GM10266 (cell line): ENCODE measurements around the gene ZNF865.
"Not testable (repeated sequence)": the region's sequence is repeated elsewhere in the genome, so short reads cannot be mapped to it uniquely, and the experiment has no call there.

Source experiments
- DNase-seq: peaks from one replicate; pipeline ENCODE4 v3.0.0; 2012; ENCODE audit errors: extremely low spot score
- TF ChIP-seq, protein P1 (sequence below): IDR thresholded peaks from 2 replicates; pipeline ENCODE4 v1.5.1; 2012; ENCODE audit warnings: mild to moderate bottlenecking, low read depth; ENCODE audit not compliant: control insufficient read depth, insufficient read depth; ENCODE audit errors: missing control alignments

The ZNF865 gene

DNA sequence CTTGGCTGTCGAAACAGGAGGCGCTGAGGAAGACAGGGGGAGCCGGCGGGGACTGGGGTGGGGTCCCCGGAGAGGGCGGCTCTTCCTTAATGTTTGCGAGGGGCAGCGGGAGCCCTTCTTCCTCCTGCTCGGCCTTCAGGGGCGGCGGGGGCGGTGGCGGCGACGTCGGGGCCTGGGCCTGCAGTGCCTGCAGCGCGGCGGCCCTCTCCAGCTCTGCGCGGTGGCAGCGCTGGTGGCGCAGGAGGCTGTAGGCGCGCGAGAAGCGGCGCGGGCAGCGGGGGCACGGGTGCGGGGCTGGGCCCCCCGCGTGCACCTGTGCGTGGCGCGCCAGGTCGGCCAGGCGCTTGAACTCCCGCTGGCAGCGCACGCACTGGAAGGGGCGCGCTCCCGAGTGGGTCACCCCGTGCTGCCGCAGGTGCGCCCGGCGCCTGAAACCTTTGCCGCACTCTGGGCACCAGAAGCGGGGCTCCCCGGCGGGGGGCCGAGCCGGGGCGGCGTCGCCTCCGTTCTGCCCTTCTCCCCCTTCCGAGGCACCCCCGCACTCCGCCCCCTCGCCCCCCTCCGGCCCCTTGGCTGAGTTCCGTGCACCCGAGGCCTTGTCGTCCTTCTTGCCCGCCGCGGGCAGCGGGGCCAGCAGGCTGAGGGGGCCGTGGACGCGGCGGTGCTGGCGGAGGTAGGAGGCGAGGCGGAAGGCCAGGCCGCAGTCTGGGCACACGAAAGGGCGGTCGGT is 27.3 kb upstream of the ZNF865 start:
- no peak for DNase-seq
- TF ChIP-seq, protein P1, sequence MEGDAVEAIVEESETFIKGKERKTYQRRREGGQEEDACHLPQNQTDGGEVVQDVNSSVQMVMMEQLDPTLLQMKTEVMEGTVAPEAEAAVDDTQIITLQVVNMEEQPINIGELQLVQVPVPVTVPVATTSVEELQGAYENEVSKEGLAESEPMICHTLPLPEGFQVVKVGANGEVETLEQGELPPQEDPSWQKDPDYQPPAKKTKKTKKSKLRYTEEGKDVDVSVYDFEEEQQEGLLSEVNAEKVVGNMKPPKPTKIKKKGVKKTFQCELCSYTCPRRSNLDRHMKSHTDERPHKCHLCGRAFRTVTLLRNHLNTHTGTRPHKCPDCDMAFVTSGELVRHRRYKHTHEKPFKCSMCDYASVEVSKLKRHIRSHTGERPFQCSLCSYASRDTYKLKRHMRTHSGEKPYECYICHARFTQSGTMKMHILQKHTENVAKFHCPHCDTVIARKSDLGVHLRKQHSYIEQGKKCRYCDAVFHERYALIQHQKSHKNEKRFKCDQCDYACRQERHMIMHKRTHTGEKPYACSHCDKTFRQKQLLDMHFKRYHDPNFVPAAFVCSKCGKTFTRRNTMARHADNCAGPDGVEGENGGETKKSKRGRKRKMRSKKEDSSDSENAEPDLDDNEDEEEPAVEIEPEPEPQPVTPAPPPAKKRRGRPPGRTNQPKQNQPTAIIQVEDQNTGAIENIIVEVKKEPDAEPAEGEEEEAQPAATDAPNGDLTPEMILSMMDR, result no peak

DNA sequence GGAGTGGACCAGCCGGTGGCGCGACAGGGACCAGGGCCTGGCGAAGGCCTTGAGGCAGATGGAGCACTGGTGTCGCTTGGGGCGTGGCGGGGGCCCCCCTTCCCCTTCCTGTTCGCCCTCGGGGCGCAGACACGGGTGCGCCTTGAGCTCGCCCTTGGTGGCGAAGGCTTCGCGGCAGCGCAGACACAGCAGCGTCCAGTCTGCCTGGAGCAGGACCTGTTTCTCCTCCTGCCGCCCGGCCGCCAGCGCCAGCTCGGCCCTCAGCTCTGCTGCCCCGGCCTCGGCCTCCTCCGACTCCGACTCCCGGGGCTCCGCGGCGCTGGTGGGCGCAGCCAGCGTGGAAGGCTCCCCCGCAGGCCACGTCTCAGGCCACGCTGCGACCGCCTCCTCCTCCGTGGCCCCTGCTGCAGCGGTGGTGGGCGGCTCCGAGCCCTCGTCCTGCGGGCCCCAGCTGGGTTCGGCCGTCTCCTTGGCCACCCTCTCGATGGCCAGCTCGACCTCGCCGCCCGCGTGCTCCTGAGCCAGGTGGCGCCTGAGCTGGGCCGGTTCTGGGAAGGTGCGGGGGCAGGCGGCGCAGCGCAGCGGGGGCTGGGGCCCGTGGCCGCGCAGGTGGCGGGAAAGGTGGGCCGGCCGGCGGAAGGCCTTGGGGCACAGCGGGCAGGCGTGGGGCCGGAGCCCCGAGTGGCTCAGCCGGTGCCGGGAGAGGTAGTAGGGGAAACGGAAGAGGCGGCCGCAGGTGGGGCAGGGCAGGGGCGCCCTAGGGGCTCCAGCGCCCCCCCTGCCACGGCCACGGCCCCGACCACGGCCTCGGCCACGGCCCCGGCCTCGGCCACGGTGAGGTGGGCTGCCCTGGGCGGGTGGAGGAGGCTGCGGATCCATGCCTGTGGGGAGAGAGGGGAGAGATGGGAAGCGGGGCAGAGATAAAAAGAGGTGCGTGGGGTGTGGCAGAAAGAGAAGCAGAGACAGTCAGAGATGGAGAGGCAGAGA is 26.4 kb upstream of the ZNF865 start:
- TF ChIP-seq, protein P1, result no peak
- DNase-seq, result no peak

DNA sequence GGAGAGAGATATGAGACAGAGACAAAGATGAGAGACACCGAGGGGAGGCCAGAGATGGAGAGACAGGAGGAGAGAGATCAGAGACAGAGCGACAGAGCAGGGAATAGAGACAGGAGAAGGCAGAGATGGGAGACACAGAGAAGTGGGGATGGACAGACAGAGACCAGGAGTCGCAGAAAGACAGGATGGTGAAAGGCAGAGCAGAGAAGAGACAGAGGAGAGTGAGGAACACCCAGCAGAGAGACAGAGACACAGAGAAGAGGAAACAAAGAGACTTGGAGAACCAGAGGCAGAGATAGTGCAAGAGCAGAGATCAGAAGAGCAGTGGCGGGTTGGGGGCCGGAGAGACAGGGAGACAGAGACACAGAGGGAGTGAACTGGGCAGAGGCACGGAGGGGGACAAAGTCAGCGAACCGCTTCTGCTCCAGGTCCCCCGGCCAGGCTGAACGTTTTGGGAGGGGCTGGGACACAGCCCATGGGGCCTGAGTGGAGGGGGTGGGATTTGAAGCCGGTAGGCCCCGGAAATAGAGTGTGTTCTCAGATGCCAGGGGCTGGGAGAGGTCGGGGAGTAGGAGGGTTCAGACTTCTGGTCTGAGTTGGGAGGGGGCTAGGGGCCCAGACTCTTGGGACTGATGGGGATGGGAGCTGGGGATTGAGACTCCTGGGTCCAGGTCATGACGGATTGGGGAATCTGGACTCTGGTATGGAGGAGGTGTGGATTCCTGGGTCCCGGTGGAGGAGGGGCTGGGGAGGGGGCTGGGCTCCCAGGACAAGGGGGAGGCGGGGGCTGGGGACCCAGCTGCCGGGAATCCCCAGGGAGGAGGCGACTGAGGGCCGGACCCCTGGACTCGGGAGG is 25.5 kb upstream of the ZNF865 start:
- TF ChIP-seq, protein P1, result no peak
- peak; percentile 71 for DNase-seq

DNA sequence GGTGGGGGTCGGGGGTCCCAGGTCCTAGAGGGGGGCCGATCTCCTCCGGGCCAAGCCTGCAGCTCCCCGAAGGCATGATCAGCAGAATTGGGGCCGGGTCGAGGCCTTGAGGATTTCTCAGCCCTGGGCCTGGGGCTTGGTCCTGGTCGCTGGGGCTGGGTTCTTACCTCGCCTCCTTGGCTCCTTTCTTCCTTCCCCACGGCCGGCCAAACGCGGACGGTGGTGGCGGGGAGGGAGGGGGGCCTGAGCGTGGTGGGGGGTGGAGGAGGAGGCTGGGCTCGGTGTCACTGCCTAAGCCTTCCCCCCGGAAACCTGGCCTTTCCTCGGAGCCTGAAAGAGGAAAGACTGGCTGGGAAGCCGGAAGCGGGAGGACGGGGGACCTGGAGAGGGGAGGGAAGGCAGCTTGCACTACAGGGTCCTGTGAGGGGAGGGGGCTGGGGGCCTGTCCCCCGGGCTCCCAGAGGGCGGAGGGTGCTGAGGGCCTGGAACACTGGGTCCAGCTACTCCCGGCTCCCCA is 24.8 kb upstream of the ZNF865 start, which contains the start of gene ZNF579:
Gene ZNF579, minus strand, starts transcription at position 221 of the 517 bp plus-strand sequence. CDS start 1,209 bp downstream, outside the sequence.
- TF ChIP-seq, protein P1, result no peak
- peak; percentile 92 for DNase-seq

DNA sequence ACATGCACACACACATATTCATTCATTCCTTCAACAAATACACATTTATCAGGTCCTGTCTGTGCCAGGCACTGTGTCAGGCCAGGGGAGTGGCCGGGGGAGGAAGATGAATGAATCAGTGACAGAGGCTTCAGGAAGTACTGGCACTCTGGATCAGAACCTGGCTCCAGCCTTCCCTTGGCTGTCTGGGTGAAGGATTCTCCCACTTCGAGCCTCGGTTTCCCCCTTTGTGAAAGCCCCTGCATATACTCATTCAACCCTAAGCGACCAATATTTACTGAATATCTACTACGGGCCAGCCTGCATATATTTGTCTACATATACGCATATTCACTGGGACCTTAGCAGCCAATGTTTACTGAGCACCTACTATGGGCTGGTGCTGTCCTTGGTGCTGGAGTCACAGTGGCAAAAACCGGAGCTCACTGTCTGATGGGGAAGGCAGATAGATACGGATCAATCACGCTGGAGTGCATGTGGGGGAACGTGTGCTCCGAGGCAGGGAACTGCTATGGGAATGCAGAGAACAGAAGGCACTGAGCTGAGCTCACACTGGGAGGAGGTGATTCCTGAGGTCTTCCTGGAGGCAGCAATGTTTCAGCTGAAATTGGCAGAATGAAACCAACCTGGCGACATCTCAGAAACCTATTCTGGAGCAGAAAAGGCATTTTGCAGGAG is 24.2 kb upstream of the ZNF865 start:
- TF ChIP-seq, protein P1, result no peak
- DNase-seq, result no peak

DNA sequence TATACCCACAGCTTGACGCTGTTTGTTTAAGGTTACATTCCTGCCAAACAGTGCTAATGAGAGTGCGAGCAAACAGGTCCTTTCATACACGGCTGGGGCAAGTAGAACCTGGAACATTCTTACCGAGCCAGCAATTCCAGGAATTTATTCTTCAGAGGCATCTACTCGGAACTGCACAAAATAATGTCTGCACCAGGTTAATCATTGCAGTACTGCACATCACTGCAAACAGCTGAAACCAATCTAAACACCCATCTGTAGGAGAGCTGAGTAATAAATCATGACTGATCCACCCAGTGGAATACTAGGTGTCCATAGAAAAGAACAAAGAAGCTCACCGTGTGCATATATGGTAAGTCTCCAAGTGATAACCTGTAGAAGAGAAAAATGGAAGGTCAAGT is 23.6 kb upstream of the ZNF865 start:
- no peak for DNase-seq
- TF ChIP-seq, protein P1, result no peak

DNA sequence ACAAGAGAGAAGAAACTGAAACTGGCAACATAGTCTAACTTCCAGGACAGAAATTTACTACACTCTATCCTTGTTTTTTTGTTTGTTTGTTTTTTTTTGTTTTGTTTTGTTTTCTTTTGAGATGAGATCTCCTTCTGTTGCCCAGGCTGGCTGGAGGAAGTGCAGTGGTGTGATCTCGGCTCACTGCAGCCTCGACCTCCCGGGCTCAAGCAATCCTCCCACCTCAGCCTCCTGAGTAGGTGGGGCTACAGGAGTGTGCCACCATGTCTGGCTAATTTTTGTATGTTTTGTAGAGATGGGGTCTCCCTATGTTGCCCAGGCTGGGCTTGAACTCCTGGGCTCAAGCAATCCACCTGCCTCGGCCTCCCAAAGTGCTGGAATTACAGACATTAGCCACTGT is 23.2 kb upstream of the ZNF865 start:
- DNase-seq, result not testable (repeated sequence)

DNA sequence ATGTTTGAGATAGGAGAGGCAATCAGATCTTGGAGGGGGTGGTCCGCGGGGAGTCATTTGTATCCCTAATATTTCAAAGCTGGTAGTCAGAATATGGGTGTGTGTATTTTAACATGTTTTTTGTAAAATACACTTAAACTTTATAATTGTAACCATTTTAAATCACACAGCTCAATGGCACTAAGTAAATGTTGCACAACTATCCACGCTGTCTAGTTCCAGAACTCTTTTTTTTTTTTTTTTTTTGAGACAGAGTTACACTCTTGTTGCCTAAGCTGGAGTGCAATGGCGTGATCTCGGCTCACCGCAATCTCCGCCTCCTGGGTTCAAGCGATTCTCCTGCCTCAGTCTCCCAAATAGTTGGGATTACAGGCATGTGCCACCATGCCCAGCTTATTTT is 21.6 kb upstream of the ZNF865 start:
- not testable (repeated sequence) for DNase-seq
